HL-60 (cell line): ENCODE measurements around the gene LPCAT1.

ENCODE experiments used
- DNase-seq, 2 experiments: peaks; one replicate each; pipeline ENCODE4 v3.0.0-alpha.2; 2010 to 2020; ENCODE audit warnings: low read depth in 1 of 2, low spot score in 1 of 2
- H3K27ac ChIP-seq: fragments of 250-450 bp; sonication (Bioruptor Pico); replicated peaks from 2 replicates; pipeline ENCODE4 v1.5.1; 2020; ENCODE audit warnings: mild to moderate bottlenecking, moderate library complexity
- H3K27me3 ChIP-seq: fragments of 250-450 bp; sonication (Bioruptor Pico); 2 replicates; pipeline ENCODE4 v1.5.1; 2021; ENCODE audit warnings: mild to moderate bottlenecking, moderate library complexity; ENCODE audit not compliant: insufficient read depth, poor library complexity, severe bottlenecking
- H3K4me3 ChIP-seq: replicated peaks from 2 replicates; pipeline ENCODE4 v1.5.1; 2011; ENCODE audit warnings: mild to moderate bottlenecking, control low read depth, low read length; ENCODE audit not compliant: insufficient read depth
- CTCF ChIP-seq: IDR thresholded peaks from one replicate; pipeline ENCODE4 v1.5.1; 2011; ENCODE audit warnings: low read length, control low read depth, inconsistent platforms; ENCODE audit not compliant: insufficient read depth
- GABPA ChIP-seq: IDR thresholded peaks from 2 replicates; pipeline ENCODE4 v1.6.1; 2012; ENCODE audit warnings: low read depth
- POLR2AphosphoS5 ChIP-seq: IDR thresholded peaks from 2 replicates; pipeline ENCODE4 v1.6.1; 2012; ENCODE audit warnings: low read depth
- REST ChIP-seq: IDR thresholded peaks from 2 replicates; pipeline ENCODE4 v1.6.1; 2012; ENCODE audit warnings: low read depth; ENCODE audit not compliant: insufficient replicate concordance
- SPI1 ChIP-seq: IDR thresholded peaks from 2 replicates; pipeline ENCODE4 v1.6.1; 2012; ENCODE audit warnings: low read depth, mild to moderate bottlenecking, borderline replicate concordance

Gene LPCAT1

GRCh38 chr5:1438871-1439270 lies 84.9 kb downstream of the LPCAT1 start:
- Histone ChIP-seq H3K4me3 (no peak overlapping the region), H3K27ac (no peak overlapping the region), H3K27me3 (no peaks in the 10 kb centered on the region)
- DNase-seq: no peak
- TF ChIP-seq POLR2AphosphoS5 (no peak), REST (no peak), GABPA (no peak), CTCF (no peak), SPI1 (no peak)

GRCh38 chr5:1437876-1438559 lies 85.7 kb downstream of the LPCAT1 start:
- H3K27ac ChIP-seq: no peak overlapping the region
- no peaks in the 10 kb centered on the region for H3K27me3 ChIP-seq
- TF ChIP-seq REST (no peak), CTCF (no peak), GABPA (no peak), SPI1 (no peak), POLR2AphosphoS5 (no peak)
- no peak for DNase-seq
- no peak overlapping the region for H3K4me3 ChIP-seq

- DNase-seq: no peak
- Histone ChIP-seq H3K27me3 (no peaks in the 10 kb centered on the region), H3K27ac (no peak overlapping the region), H3K4me3 (no peak overlapping the region)
- TF ChIP-seq SPI1 (no peak), GABPA (no peak), CTCF (no peak), REST (no peak), POLR2AphosphoS5 (no peak)
Observed at GRCh38 chr5:1437226-1437829, 86.4 kb downstream of the LPCAT1 start.
